A673 (cell line): ENCODE results near the gene NT5C1B. TPM values are rescaled to one million over a fixed set of nuclear protein-coding genes. Genes with fewer than 3 reads are reported as not detected.

Experiments
- BruUV-seq: library from RNA; stranded (reverse); fragments of 400-500 nt; replicated peaks from 2 replicates; lab custom pipeline; 2021; lab: Mats Ljungman, UMichigan
- CTCF ChIA-PET: fragments of 300-600 bp; sonication (Branson Sonifier 250); formaldehyde crosslinking; loops from one replicate; lab custom pipeline; 2022; ENCODE audit warnings: antibody characterized with exemption; lab: Charles Lee
- POLR2A ChIA-PET: fragments of 300-600 bp; sonication (Branson Sonifier 250); formaldehyde crosslinking; loops from one replicate; lab custom pipeline; 2022; ENCODE audit warnings: antibody characterized with exemption; ENCODE audit not compliant: low non-redundant PET; lab: Charles Lee
- DNase-seq: peaks from one replicate; pipeline ENCODE4 v3.0.0-alpha.2; 2015; ENCODE audit warnings: low spot score
- H3K27ac ChIP-seq: fragments of 200-600 bp; sonication (generic); 2 replicates; pipeline ENCODE4 v1.5.1; 2016; ENCODE audit warnings: mixed run types, low read depth, mild to moderate bottlenecking, mixed read lengths, antibody characterized with exemption, low read length; ENCODE audit not compliant: poor library complexity, severe bottlenecking
- H3K27me3 ChIP-seq: fragments of 200-600 bp; sonication (generic); replicated peaks from 2 replicates; pipeline ENCODE4 v1.6.1; 2017; ENCODE audit warnings: mixed run types, low read depth, mild to moderate bottlenecking, mixed read lengths, antibody characterized with exemption, low read length; ENCODE audit not compliant: insufficient read depth, poor library complexity
- H3K36me3 ChIP-seq: fragments of 200-600 bp; sonication (generic); 2 replicates; pipeline ENCODE4 v1.6.1; 2016; ENCODE audit warnings: mixed run types, mild to moderate bottlenecking, mixed read lengths, antibody characterized with exemption, low read length; ENCODE audit not compliant: insufficient read depth, poor library complexity, severe bottlenecking
- H3K4me1 ChIP-seq: fragments of 200-600 bp; sonication (generic); 2 replicates; pipeline ENCODE4 v1.6.1; 2017; ENCODE audit warnings: mixed run types, mild to moderate bottlenecking, mixed read lengths, antibody characterized with exemption, low read length; ENCODE audit not compliant: insufficient read depth, poor library complexity, severe bottlenecking
- H3K4me3 ChIP-seq: fragments of 200-600 bp; sonication (generic); 2 replicates; pipeline ENCODE4 v1.5.1; 2016; ENCODE audit warnings: low read depth, mixed run types, mild to moderate bottlenecking, mixed read lengths, low read length; ENCODE audit not compliant: poor library complexity, severe bottlenecking
- H3K9me3 ChIP-seq: fragments of 200-600 bp; sonication (generic); 2 replicates; pipeline ENCODE4 v1.6.1; 2016; ENCODE audit warnings: mixed run types, low read depth, mild to moderate bottlenecking, mixed read lengths, antibody characterized with exemption, low read length; ENCODE audit not compliant: poor library complexity, severe bottlenecking
- EZH2 ChIP-seq: fragments of 200-600 bp; sonication (generic); IDR thresholded peaks from 2 replicates; pipeline ENCODE4 v1.6.1; 2017; ENCODE audit warnings: borderline replicate concordance, low read depth, mild to moderate bottlenecking, mixed read lengths, antibody characterized with exemption, low read length; ENCODE audit not compliant: poor library complexity, severe bottlenecking
- intact Hi-C: fragments of 100-400 bp; cut with micrococcal nuclease; formaldehyde crosslinking; loops from one replicate; pipeline ENCODE4 v1.10.0; 2022; ENCODE audit not compliant: unreplicated experiment
- total RNA-seq: library from RNA; stranded (reverse); gene quantifications from 2 replicates; pipeline ENCODE4 v1.2.3, GENCODE V29; 2021
- TF ChIP-seq, protein P1 (sequence below): fragments of 300-800, 200-600 bp; sonication (generic); conservative IDR thresholded peaks from 2 replicates; pipeline ENCODE4 v1.5.1; 2017; ENCODE audit warnings: low read depth, mild to moderate bottlenecking, antibody characterized with exemption, low read length, moderate library complexity, mixed read lengths

Gene NT5C1B
- total RNA-seq, 1 experiment from 2014 or later, result not detected

DNA sequence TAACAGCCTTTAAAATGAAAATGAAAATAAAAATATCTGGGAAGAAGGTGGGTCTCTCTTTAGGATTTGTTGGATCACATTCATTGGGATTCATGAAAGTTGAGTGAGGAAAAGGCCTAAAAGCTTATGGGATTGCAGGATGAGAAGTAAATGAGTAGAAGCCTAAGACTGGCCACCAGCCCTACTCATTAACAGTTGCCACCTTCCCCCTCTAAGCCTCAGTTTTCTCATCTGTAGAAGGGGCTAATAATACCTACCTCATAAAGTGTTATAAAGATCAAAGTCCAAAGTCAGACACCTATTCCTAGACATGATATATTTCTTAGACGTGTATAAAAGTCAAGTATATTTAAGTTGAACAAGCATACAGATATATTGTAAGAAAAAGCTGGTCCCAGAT, 52.7 kb downstream of the NT5C1B start:
- TF ChIP-seq, protein P1, sequence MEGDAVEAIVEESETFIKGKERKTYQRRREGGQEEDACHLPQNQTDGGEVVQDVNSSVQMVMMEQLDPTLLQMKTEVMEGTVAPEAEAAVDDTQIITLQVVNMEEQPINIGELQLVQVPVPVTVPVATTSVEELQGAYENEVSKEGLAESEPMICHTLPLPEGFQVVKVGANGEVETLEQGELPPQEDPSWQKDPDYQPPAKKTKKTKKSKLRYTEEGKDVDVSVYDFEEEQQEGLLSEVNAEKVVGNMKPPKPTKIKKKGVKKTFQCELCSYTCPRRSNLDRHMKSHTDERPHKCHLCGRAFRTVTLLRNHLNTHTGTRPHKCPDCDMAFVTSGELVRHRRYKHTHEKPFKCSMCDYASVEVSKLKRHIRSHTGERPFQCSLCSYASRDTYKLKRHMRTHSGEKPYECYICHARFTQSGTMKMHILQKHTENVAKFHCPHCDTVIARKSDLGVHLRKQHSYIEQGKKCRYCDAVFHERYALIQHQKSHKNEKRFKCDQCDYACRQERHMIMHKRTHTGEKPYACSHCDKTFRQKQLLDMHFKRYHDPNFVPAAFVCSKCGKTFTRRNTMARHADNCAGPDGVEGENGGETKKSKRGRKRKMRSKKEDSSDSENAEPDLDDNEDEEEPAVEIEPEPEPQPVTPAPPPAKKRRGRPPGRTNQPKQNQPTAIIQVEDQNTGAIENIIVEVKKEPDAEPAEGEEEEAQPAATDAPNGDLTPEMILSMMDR, result no peak
- no peak for TF ChIP-seq EZH2
- POLR2A ChIA-PET, result no interaction called here
- CTCF ChIA-PET, result no interaction called here

DNA sequence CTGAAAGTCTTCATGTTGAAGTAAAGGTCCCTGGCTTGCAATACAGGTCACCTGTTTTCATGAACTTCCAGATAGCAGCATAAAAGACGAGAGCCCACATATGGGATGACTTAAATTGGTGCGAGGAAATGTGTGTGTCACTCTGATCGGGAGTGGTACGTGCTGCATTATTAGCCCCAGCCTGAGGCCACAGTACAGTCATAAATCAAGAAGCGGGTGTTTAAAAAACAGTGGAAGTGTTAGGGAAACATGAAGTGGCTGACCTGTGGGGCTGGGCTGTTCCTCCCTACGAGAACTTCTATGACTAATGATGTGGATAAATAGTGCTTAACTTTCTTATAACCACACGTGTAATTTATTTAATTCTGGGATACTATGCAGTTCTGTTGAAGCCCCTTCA, 53.3 kb downstream of the NT5C1B start:
- H3K36me3 ChIP-seq, result no peaks in the 10 kb centered on the region
- CTCF ChIA-PET, result no interaction called here
- POLR2A ChIA-PET, result no interaction called here
- H3K9me3 ChIP-seq, result no peaks in the 10 kb centered on the region
- no peaks in the 10 kb centered on the region for H3K27me3 ChIP-seq
- DNase-seq, result no peak
- intact Hi-C loops, result no loop called here
- H3K27ac ChIP-seq, result no peak overlapping the region
- BruUV-seq, result no TSS peak
- H3K4me1 ChIP-seq, result peaks cover 14% of the 10 kb centered on the region
- no peak for TF ChIP-seq EZH2
- TF ChIP-seq, protein P1, result no peak
- H3K4me3 ChIP-seq, result no peak overlapping the region

More for the DNA sequence above, 52.7 kb downstream of the NT5C1B start:
- BruUV-seq, result no TSS peak
- intact Hi-C loops, result no loop called here
- H3K4me1 ChIP-seq, result peaks cover 14% of the 10 kb centered on the region
- no peaks in the 10 kb centered on the region for H3K36me3 ChIP-seq
- no peaks in the 10 kb centered on the region for H3K27me3 ChIP-seq
- H3K4me3 ChIP-seq, result no peak overlapping the region
- DNase-seq, result no peak
- H3K27ac ChIP-seq, result no peak overlapping the region
- no peaks in the 10 kb centered on the region for H3K9me3 ChIP-seq

DNA sequence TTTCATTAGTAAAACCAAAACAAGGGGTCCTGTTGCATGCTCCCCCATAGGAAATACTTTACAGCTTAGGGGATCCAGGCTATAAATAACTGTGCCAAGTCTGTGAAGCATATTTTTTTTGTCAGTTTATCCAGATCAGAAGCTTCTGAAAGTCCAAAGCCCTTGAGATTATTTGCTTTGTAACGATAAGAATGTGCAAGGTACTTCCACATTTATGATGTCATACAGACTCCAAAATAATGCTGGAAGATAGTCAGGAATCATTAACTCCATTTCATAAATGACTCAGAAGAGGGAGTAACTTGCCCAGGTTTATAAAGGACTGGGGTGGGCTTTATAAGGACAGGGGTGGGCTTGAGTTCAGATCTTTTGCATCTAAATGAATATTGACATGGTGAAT, 58.2 kb downstream of the NT5C1B start:
- CTCF ChIA-PET, result no interaction called here
- Histone ChIP-seq H3K9me3 (no peaks in the 10 kb centered on the region), H3K27ac (no peak overlapping the region), H3K36me3 (no peaks in the 10 kb centered on the region), H3K4me1 (no peaks in the 10 kb centered on the region), H3K4me3 (no peak overlapping the region), H3K27me3 (no peaks in the 10 kb centered on the region)
- DNase-seq, result no peak
- BruUV-seq, result no TSS peak
- intact Hi-C loops, result no loop called here
- TF ChIP-seq, protein P1, result no peak
- TF ChIP-seq EZH2, result no peak
- POLR2A ChIA-PET, result no interaction called here
